HEK293T (cell line): ENCODE measurements around the gene STBD1.
"Not testable (repeated sequence)": the region's sequence is repeated elsewhere in the genome, so short reads cannot be mapped to it uniquely, and the experiment has no call there.

Experiments used
- CTCF ChIA-PET: fragments of 350-600 bp; formaldehyde crosslinking; extraction: SDS; loops from one replicate; lab custom pipeline; 2021; ENCODE audit warnings: antibody characterized with exemption, inconsistent platforms; lab: Yijun Ruan, JAX
- POLR2A ChIA-PET: fragments of 350-600 bp; formaldehyde crosslinking; extraction: SDS; loops from one replicate; lab custom pipeline; 2020; ENCODE audit warnings: antibody characterized with exemption, inconsistent platforms; lab: Yijun Ruan, JAX
- DNase-seq: peaks from one replicate; pipeline ENCODE4 v3.0.0; 2012; ENCODE audit warnings: mixed read lengths; ENCODE audit errors: extremely low spot score
- ARNT ChIP-seq: fragments of 450-650 bp; IDR thresholded peaks from 2 replicates; pipeline ENCODE4 v1.6.1; 2017; ENCODE audit warnings: mild to moderate bottlenecking
- BHLHE40 ChIP-seq: fragments of 450-650 bp; IDR thresholded peaks from 2 replicates; pipeline ENCODE4 v1.6.1; 2016; ENCODE audit warnings: mild to moderate bottlenecking, moderate library complexity, borderline replicate concordance
- CTBP1 ChIP-seq: fragments of 450-650 bp; IDR thresholded peaks from 2 replicates; pipeline ENCODE4 v1.6.1; 2016; ENCODE audit warnings: borderline replicate concordance
- ELF4 ChIP-seq: fragments of 450-650 bp; IDR thresholded peaks from 2 replicates; pipeline ENCODE4 v1.6.1; 2017; ENCODE audit warnings: antibody characterized with exemption
- FOXA1 ChIP-seq: fragments of 450-650 bp; IDR thresholded peaks from 2 replicates; pipeline ENCODE4 v1.6.1; 2016; ENCODE audit warnings: mild to moderate bottlenecking
- FOXK2 ChIP-seq: fragments of 450-650 bp; IDR thresholded peaks from 2 replicates; pipeline ENCODE4 v1.6.1; 2016; ENCODE audit warnings: mild to moderate bottlenecking
- FOXM1 ChIP-seq: fragments of 450-650 bp; IDR thresholded peaks from 2 replicates; pipeline ENCODE4 v1.6.1; 2017; ENCODE audit warnings: mild to moderate bottlenecking, borderline replicate concordance
- HDGF ChIP-seq: fragments of 450-650 bp; IDR thresholded peaks from 2 replicates; pipeline ENCODE4 v1.6.1; 2017; ENCODE audit warnings: antibody characterized with exemption, borderline replicate concordance
- L3MBTL2 ChIP-seq: fragments of 450-650 bp; conservative IDR thresholded peaks from 2 replicates; pipeline ENCODE4 v1.6.1; 2016; ENCODE audit warnings: mild to moderate bottlenecking
- LEF1 ChIP-seq: fragments of 450-650 bp; IDR thresholded peaks from 2 replicates; pipeline ENCODE4 v1.6.1; 2017; ENCODE audit warnings: mild to moderate bottlenecking, borderline replicate concordance
- NFRKB ChIP-seq: fragments of 450-650 bp; IDR thresholded peaks from 2 replicates; pipeline ENCODE4 v1.6.1; 2016; ENCODE audit warnings: mild to moderate bottlenecking, moderate library complexity
- SP1 ChIP-seq: fragments of 450-650 bp; IDR thresholded peaks from 2 replicates; pipeline ENCODE4 v1.6.1; 2017
- SUZ12 ChIP-seq: fragments of 450-650 bp; IDR thresholded peaks from 2 replicates; pipeline ENCODE4 v1.6.1; 2016; ENCODE audit warnings: mild to moderate bottlenecking
- TARDBP ChIP-seq: fragments of 450-650 bp; IDR thresholded peaks from 2 replicates; pipeline ENCODE4 v1.6.1; 2016
- ZNF384 ChIP-seq: fragments of 450-650 bp; IDR thresholded peaks from 2 replicates; pipeline ENCODE4 v1.6.1; 2016
- TF ChIP-seq, protein P1 (sequence below): fragments of 450-650 bp; IDR thresholded peaks from 2 replicates; pipeline ENCODE4 v1.6.1; 2016

Gene STBD1

DNA sequence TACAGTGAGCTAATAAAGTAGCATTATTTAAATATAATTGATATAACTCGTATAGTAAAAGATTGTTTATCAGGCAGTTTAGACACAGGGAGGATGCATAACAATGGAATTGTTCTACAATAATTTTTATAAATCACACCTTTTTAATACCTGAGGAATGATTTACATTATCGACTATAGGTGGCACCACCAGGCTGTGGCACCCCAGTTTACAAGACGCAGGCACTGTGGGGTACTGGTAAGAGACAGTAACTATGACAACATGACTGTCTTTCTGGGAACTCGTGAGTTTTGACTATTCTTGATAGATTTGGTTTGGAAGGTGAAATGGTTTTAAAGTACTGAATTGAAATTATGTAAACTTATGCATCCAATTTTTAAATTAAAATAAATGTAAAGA is 27.1 kb upstream of the STBD1 start:
- no peak for DNase-seq
- no peak for TF ChIP-seq TARDBP
- no peak for TF ChIP-seq NFRKB
- TF ChIP-seq FOXM1, result no peak
- no peak for TF ChIP-seq ARNT
- no peak for TF ChIP-seq FOXA1
- POLR2A ChIA-PET, result no interaction called here
- CTCF ChIA-PET, result no interaction called here

DNA sequence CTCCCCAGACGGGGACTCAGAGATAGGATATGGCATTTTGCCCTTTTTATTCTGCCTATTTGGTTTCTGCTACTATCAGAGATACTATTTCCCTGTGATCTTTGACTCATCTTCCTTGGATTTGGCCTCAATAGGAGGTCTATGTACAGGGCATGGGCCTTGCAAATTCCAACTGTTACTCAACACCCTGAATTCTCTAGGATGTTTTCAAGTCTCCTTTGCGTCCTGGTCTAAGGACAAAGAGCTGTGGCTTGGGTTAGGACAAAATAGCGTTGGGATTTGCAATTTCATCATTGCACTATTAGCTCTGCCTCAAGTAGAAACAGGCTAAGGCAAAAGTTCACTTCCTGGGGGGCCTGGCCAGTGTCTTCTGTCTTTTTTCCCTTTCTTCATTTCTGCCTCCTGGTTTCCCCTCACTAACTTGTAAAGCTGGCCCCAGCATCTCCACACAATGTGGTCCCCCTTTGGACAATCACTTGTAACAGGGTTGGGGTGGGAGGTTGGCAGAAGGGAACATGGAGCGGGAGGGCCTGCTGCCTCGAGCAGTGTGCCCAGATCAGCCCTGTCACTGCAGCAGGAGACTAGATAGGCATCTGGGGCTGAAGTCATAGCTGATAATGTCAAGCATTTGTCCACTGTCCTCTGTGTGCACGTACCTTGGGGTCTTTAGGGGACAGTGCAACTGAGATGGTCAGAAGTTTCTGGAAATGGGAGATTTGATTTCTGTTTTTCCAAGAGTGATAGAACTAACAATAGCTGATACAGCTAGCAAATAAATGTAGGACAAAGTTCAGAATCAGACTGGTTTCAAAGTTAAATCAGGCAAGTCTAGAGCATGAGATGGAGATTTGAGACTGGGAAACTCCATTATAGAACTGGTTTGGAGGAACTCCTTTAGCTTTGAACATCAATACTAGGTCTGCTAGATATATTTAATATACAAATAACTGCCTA is 25.8 kb upstream of the STBD1 start:
- TF ChIP-seq L3MBTL2, result no peak
- TF ChIP-seq SP1, result no peak
- TF ChIP-seq SUZ12, result no peak
- no peak for TF ChIP-seq HDGF
- TF ChIP-seq, protein P1, sequence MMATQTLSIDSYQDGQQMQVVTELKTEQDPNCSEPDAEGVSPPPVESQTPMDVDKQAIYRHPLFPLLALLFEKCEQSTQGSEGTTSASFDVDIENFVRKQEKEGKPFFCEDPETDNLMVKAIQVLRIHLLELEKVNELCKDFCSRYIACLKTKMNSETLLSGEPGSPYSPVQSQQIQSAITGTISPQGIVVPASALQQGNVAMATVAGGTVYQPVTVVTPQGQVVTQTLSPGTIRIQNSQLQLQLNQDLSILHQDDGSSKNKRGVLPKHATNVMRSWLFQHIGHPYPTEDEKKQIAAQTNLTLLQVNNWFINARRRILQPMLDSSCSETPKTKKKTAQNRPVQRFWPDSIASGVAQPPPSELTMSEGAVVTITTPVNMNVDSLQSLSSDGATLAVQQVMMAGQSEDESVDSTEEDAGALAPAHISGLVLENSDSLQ, result no peak
- TF ChIP-seq FOXM1, result no peak
- no peak for TF ChIP-seq NFRKB
- no peak for TF ChIP-seq ARNT
- no peak for TF ChIP-seq ZNF384
- no peak for TF ChIP-seq BHLHE40
- no peak for TF ChIP-seq FOXK2
- no peak for TF ChIP-seq LEF1
- ChIA-PET POLR2A (no interaction called here), CTCF (interaction anchor here (0.6 kb wide), 1 partner anchor 298 kb away, joined by 3 read pairs; no protein-coding TSS in a partner anchor)

DNA sequence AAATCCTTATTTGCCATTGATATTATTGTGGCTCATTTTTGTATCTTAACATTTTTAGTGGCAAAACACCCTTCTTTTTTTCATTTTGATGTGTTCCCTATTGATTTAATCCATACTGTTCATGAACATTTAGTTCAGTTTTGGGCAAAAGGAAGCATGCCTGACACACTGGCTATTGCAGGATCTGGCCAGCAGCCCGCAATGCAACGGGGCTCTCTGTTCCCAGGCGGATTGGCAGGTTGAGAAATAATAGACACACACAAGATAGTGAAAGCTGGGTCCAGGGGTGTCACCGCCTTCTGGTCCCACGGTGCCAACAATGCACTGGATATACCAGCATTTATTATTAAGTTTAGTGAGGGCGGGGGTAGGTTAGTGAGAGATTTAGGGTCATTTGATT is 24.9 kb upstream of the STBD1 start:
- POLR2A ChIA-PET, DNase-seq, CTCF ChIA-PET: not testable (repeated sequence)

More for the DNA sequence above, 25.8 kb upstream of the STBD1 start:
- no peak for DNase-seq

DNA sequence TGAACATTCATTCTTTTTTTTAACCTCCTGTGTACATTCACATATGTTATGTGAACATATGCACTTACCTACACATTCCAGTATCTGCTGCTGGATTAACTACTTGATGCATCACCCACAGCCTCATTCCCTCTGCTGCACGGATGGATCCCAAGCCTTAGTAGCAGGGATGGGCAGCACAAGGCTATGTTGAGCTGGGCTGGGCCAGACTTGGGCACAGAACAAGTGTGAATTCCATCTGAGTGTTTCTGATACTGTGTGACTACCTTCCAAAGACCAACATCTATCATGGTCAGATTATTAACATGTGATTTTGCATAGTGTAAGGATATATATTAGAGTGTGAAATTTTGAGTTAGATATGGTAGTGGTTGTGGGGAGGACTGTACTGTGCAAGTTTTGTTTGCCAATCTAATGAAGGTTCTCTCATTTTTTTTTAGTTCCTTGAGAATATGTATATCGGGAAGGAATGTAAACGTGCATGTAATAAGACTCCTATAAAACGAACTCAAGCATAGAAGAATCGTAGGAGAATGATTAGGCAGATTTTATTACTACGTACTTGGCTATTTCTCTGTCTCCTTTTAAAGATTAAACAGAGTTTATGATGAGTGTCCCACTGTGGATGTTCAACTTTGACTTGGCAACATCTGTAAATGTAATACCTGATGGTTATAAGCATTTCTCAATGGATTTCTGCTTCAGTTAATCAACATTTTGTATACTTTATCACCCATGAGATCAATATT is 23.4 kb upstream of the STBD1 start:
- DNase-seq, result no peak
- ChIA-PET CTCF (no interaction called here), POLR2A (no interaction called here)
- TF ChIP-seq ZNF384, result no peak
- TF ChIP-seq CTBP1, result no peak
- no peak for TF ChIP-seq SUZ12
- no peak for TF ChIP-seq LEF1
- TF ChIP-seq ARNT, result no peak
- TF ChIP-seq, protein P1, result no peak
- no peak for TF ChIP-seq FOXK2
- no peak for TF ChIP-seq BHLHE40
- no peak for TF ChIP-seq NFRKB
- no peak for TF ChIP-seq HDGF
- TF ChIP-seq TARDBP, result no peak
- TF ChIP-seq L3MBTL2, result no peak
- no peak for TF ChIP-seq ELF4
- no peak for TF ChIP-seq FOXM1
- TF ChIP-seq SP1, result no peak
- no peak for TF ChIP-seq FOXA1

DNA sequence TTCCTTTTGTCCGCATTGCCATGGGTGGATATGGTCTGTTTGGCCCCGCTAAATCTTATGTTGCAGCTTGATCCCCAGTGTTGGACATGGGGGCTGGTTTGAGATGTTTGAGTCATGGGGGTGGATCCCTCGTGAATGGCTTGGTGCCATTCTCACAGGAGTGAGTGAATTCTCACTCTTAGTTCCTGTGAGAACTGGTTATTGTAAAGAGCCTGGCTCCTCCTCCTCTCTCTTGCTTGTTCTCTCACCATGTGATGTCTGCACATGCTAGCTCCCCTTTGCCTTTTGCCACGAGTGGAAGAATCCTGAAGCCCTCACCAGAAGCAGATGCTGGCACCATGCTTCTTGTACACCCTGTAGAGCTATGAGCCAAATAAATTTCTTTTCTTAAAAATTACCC is 22.6 kb upstream of the STBD1 start:
- no peak for DNase-seq
- CTCF ChIA-PET, result no interaction called here
- POLR2A ChIA-PET, result no interaction called here
- TF ChIP-seq L3MBTL2 (no peak), LEF1 (no peak), CTBP1 (no peak), ELF4 (no peak), SP1 (no peak), FOXM1 (no peak), NFRKB (no peak), ZNF384 (no peak), TARDBP (no peak), BHLHE40 (no peak), SUZ12 (no peak), HDGF (no peak), FOXK2 (no peak), FOXA1 (no peak), ARNT (no peak)
- TF ChIP-seq, protein P1, result no peak

DNA sequence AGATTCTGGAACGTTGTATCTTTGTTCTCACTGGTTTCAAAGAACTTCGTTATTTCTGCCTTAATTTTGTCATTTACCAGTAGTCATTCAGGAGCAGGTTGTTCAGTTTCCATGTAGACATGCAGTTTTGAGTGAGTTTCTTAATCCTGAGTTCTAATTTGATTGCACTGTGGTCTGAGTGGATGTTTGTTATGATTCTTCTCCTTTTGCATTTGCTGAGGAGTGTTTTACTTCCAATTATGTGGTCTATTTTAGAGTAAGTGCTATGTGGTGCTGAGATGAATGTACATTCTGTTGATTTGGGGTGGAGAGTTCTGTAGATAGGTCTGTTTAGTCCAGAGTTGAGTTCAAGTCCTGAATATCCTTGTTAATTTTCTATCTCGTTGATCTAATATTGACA is 18.7 kb upstream of the STBD1 start:
- POLR2A ChIA-PET, CTCF ChIA-PET, DNase-seq: not testable (repeated sequence)
